Peyer's patch (tissue), 4 donors: ENCODE results near the gene TPI1. TPM values are rescaled to one million over a fixed set of nuclear protein-coding genes. Genes with fewer than 3 reads are reported as not detected.
A peak's percentile ranks its signal among the peaks of the same experiment; 100 is the strongest.

ENCODE experiments used
- DNase-seq, 3 donors: peaks; one replicate each; pipeline ENCODE4 v3.0.0-alpha.2; 2017 to 2019
- H3K27ac ChIP-seq, 4 donors: fragments of 200-600 bp; sonication (generic); one replicate each; pipeline ENCODE4 v1.5.1; 2016 to 2019
- H3K27me3 ChIP-seq, 2 donors: fragments of 200-600 bp; sonication (generic); one replicate each; pipeline ENCODE4 v1.5.1; 2019
- H3K36me3 ChIP-seq, 3 donors: fragments of 200-600 bp; sonication (generic); one replicate each; pipeline ENCODE4 v1.5.1; 2016 to 2019
- H3K4me1 ChIP-seq, 4 donors: fragments of 200-600 bp; sonication (generic); one replicate each; pipeline ENCODE4 v1.5.1; 2016 to 2019
- H3K4me3 ChIP-seq, 4 donors: fragments of 200-600 bp; sonication (generic); 1 replicate in 3 of 4; 2 replicates in 1 of 4; pipeline ENCODE4 v1.5.1; 2016 to 2019; ENCODE audit warnings: mild to moderate bottlenecking in 1 of 4
- H3K9me3 ChIP-seq, 4 donors: fragments of 200-600 bp; sonication (generic); one replicate each; pipeline ENCODE4 v1.5.1; 2016 to 2019; ENCODE audit warnings: mild to moderate bottlenecking in 1 of 4
- CTCF ChIP-seq, 6 experiments: fragments of 450-650 bp in 4 of 6; fragments of 200-600 bp in 2 of 6; sonication (generic) in 1 of 6; IDR thresholded peaks; one replicate each; pipeline ENCODE4 v1.5.1; 2017 to 2019; ENCODE audit warnings: antibody characterized with exemption in 6 of 6, mild to moderate bottlenecking in 3 of 6, moderate library complexity in 1 of 6
- POLR2A ChIP-seq, 2 donors: fragments of 450-650 bp; IDR thresholded peaks; one replicate each; pipeline ENCODE4 v1.5.1; 2017; ENCODE audit warnings: antibody characterized with exemption in 2 of 2, mild to moderate bottlenecking in 2 of 2, moderate library complexity in 2 of 2
- total RNA-seq, 4 donors: library from RNA; depleted of rRNA; stranded (reverse); fragments of >200 nt; gene quantifications; one replicate each; pipeline ENCODE4 v1.1.0, GENCODE V29; 2016

TPI1 gene
- total RNA-seq, 4 donors from 2014 or later: 591 to 1,061 (median 658) TPM

- peaks cover 0 to 19% (median 0%) of the 10 kb centered on the region in 3 donors for H3K36me3 ChIP-seq
- DNase-seq: no peak
Observed at GRCh38 chr12:6834873-6835272, 32.5 kb upstream of the TPI1 start.

GRCh38 chr12:6836851-6837250, 30.5 kb upstream of the TPI1 start:
- Histone ChIP-seq H3K36me3 (peaks cover 0 to 19% (median 0%) of the 10 kb centered on the region in 3 donors), H3K4me1 (peaks cover 0 to 4% (median 0%) of the 10 kb centered on the region in 4 donors), H3K27ac (no peak overlapping the region), H3K9me3 (no peaks in the 10 kb centered on the region), H3K27me3 (no peaks in the 10 kb centered on the region), H3K4me3 (no peak overlapping the region)
- TF ChIP-seq POLR2A (IDR thresholded peaks at IDR 0.05) (no peak), CTCF (IDR thresholded peaks at IDR 0.05) (no peak)
- no peak for DNase-seq

More at GRCh38 chr12:6834873-6835272, 32.5 kb upstream of the TPI1 start:
- Histone ChIP-seq H3K9me3 (no peaks in the 10 kb centered on the region), H3K27ac (no peak overlapping the region), H3K4me1 (peaks cover 0 to 2% (median 0%) of the 10 kb centered on the region in 4 donors), H3K27me3 (no peaks in the 10 kb centered on the region), H3K4me3 (no peak overlapping the region)
- TF ChIP-seq POLR2A (IDR thresholded peaks at IDR 0.05) (no peak), CTCF (IDR thresholded peaks at IDR 0.05) (no peak)

- DNase-seq: no peak
- Histone ChIP-seq H3K27ac (no peak overlapping the region), H3K4me1 (peaks cover 0 to 4% (median 0%) of the 10 kb centered on the region in 4 donors), H3K9me3 (no peaks in the 10 kb centered on the region), H3K27me3 (no peaks in the 10 kb centered on the region), H3K4me3 (no peak overlapping the region), H3K36me3 (peaks cover 0 to 19% (median 0%) of the 10 kb centered on the region in 3 donors)
- no peak for TF ChIP-seq POLR2A (IDR thresholded peaks at IDR 0.05)
- no peak for TF ChIP-seq CTCF (IDR thresholded peaks at IDR 0.05)
Observed at GRCh38 chr12:6837370-6838060, 29.8 kb upstream of the TPI1 start.

GRCh38 chr12:6838854-6839253, 28.5 kb upstream of the TPI1 start:
- H3K27me3 ChIP-seq: no peaks in the 10 kb centered on the region
- H3K27ac ChIP-seq: no peak overlapping the region
- TF ChIP-seq CTCF (IDR thresholded peaks at IDR 0.05): no peak
- TF ChIP-seq POLR2A (IDR thresholded peaks at IDR 0.05): no peak
- H3K9me3 ChIP-seq: no peaks in the 10 kb centered on the region
- DNase-seq: no peak
- H3K36me3 ChIP-seq: peaks cover 0 to 13% (median 0%) of the 10 kb centered on the region in 3 donors
- H3K4me1 ChIP-seq: peaks cover 0 to 4% (median 0%) of the 10 kb centered on the region in 4 donors
- no peak overlapping the region for H3K4me3 ChIP-seq

GRCh38 chr12:6839482-6840201, 27.7 kb upstream of the TPI1 start:
- no peak overlapping the region for H3K4me3 ChIP-seq
- H3K36me3 ChIP-seq: peaks cover 0 to 13% (median 0%) of the 10 kb centered on the region in 3 donors
- no peaks in the 10 kb centered on the region for H3K9me3 ChIP-seq
- no peak for TF ChIP-seq CTCF (IDR thresholded peaks at IDR 0.05)
- TF ChIP-seq POLR2A (IDR thresholded peaks at IDR 0.05): no peak
- H3K27ac ChIP-seq: peak overlapping the region in 1 of 4 donors; percentile 73
- peak in 2 of 3 donors; percentile 81 to 88 for DNase-seq
- H3K27me3 ChIP-seq: no peaks in the 10 kb centered on the region
- peaks cover 0 to 4% (median 0%) of the 10 kb centered on the region in 4 donors for H3K4me1 ChIP-seq
